ENCODE data around the gene BICD2.

Gene BICD2

GRCh38 chr9:92746567-92747458 lies 17.8 kb downstream of the BICD2 start:
- no peak for DNase-seq

GRCh38 chr9:92745881-92746280 lies 18.8 kb downstream of the BICD2 start:
- DNase-seq, result no peak

GRCh38 chr9:92745331-92745730 lies 19.3 kb downstream of the BICD2 start:
- no peak for DNase-seq

- no peak for DNase-seq
Measured at GRCh38 chr9:92740969-92741368, 23.7 kb downstream of the BICD2 start.

GRCh38 chr9:92740446-92740961 lies 24.1 kb downstream of the BICD2 start:
- no peak for DNase-seq

- DNase-seq, result no peak
Measured at GRCh38 chr9:92740009-92740408, 24.6 kb downstream of the BICD2 start.

GRCh38 chr9:92739346-92739970 lies 25.2 kb downstream of the BICD2 start:
- no peak for DNase-seq

GRCh38 chr9:92738661-92739081 lies 26.0 kb downstream of the BICD2 start:
- DNase-seq, result no peak

GRCh38 chr9:92737611-92738299 lies 26.9 kb downstream of the BICD2 start:
- no peak for DNase-seq

- no peak for DNase-seq
Measured at GRCh38 chr9:92737216-92737606, 27.4 kb downstream of the BICD2 start.

GRCh38 chr9:92736563-92737215 lies 27.9 kb downstream of the BICD2 start:
- no peak for DNase-seq

GRCh38 chr9:92735636-92736562 lies 28.7 kb downstream of the BICD2 start:
- no peak for DNase-seq

- no peak for DNase-seq
Measured at GRCh38 chr9:92734931-92735635, 29.6 kb downstream of the BICD2 start.

GRCh38 chr9:92730897-92731296 lies 33.7 kb downstream of the BICD2 start:
- no peak for DNase-seq

GRCh38 chr9:92729735-92730155 lies 34.9 kb downstream of the BICD2 start:
- DNase-seq, result no peak

- no peak for DNase-seq
Measured at GRCh38 chr9:92728831-92729734, 35.5 kb downstream of the BICD2 start.

GRCh38 chr9:92727716-92728700 lies 36.6 kb downstream of the BICD2 start:
- no peak for DNase-seq

GRCh38 chr9:92726971-92727715 lies 37.5 kb downstream of the BICD2 start:
- DNase-seq, result no peak
